ENCODE data around the gene DGCR2. TPM values are rescaled to one million over a fixed set of nuclear protein-coding genes. Genes with fewer than 3 reads are reported as not detected.

The DGCR2 gene
- total and polyA plus RNA-seq, 2 of the 4 experiments (the other 2 are of a cell fraction), result 17.2 to 35.4 TPM

DNA sequence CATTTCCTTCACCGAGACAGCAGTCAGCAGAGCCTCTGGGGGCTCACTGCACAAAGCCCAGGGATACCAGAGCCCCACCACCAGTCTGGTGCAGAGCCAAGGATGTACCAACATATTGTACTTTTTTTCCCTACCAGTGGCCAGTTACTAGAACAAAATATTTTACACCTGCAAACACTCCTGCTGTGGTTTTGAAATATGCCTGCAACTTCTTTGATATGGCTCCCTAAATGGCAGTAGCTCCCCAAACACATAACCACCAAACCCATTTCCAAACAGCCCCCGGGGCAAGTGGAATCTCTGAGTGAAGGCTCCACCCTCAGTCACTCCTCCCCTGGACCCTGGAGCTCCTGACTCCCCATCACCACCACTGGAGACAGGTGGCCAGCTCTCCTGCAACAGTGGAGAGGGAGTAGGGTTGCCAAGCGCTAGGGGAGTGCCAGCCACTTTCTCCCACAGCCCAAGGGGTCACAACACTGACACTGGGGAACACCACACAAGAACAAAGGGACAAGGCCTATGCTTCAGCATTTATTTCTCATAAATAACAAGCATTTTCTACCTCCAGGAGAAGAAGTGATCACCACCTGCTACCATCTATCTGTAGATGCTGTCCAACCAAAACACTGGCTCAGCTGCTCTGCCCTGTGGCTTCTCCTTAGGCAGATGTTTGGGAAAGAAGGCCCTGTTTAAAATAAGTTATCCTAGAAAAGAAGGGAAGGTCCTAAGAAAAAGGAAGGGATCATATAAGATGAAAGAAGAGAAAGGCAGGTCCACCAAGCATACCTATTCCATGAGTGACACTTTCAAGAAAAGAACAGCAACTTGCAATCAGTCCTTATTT is 15.1 kb downstream of the DGCR2 start:
- H4K5ac ChIP-seq (ENCODE audit: low read depth, low read length), result no peak overlapping the region
- H3K79me1 ChIP-seq (ENCODE audit: low read depth in 1 of 2, low read length in 2 of 2), result peaks cover 19 to 84% of the 10 kb centered on the region in 2 experiments
- H4K91ac ChIP-seq (ENCODE audit: insufficient read depth, low read depth, low read length), result no peak overlapping the region
- WGBS, 2 experiments (ENCODE audit: extremely low coverage in 2 of 2, insufficient read length in 1 of 2), result 75% methylated on average over 1 of the region's 3 CpGs; no CpG with 5 or more reads in 1 of the 2 experiments
- peaks cover 29% of the 10 kb centered on the region for H3K9me1 ChIP-seq (ENCODE audit: insufficient read depth, low read length)
- peaks cover 23% of the 10 kb centered on the region for H3K4me1 ChIP-seq (ENCODE audit: control insufficient read depth, insufficient read depth, low read length)
- H3K9ac ChIP-seq (ENCODE audit: low read depth, low read length), result no peak overlapping the region
- in situ Hi-C loops (cut with MboI; ENCODE audit: low sequenced_read_pairs), result no loop called here
- no peak overlapping the region for H2BK120ac ChIP-seq (ENCODE audit: low read depth, low read length)
- no peak overlapping the region for H2AK5ac ChIP-seq (ENCODE audit: low read depth, low read length)
- H3K36me3 ChIP-seq (ENCODE audit: control insufficient read depth, insufficient read depth, low read length), result no peaks in the 10 kb centered on the region
- no peak overlapping the region for H3K4me2 ChIP-seq (ENCODE audit: low read depth, low read length)
- intact Hi-C loops (cut with micrococcal nuclease), result no loop called here
- ChIA-PET CTCF (no interaction called here), POLR2A (ENCODE audit: unreplicated experiment) (no interaction called here)
- H3K4ac ChIP-seq (ENCODE audit: low read depth, low read length), result no peak overlapping the region
- dilution Hi-C loops (cut with HindIII; ENCODE audit: low sequenced_read_pairs, unreplicated experiment), result no loop called here
- no peak overlapping the region for H2BK15ac ChIP-seq (ENCODE audit: low read depth, low read length)
- DNase-seq, result no peak
- no peak overlapping the region for H2BK20ac ChIP-seq (ENCODE audit: low read depth, low read length)
- H2AK9ac ChIP-seq (replicated peaks; ENCODE audit: low read depth, low read length, poor library complexity), result no peak overlapping the region
- no TSS peak for BruUV-seq (replicated peaks)
- no peaks in the 10 kb centered on the region for H3K27me3 ChIP-seq (ENCODE audit: control insufficient read depth, insufficient read depth, low read length)
- H3K9me3 ChIP-seq (ENCODE audit: control insufficient read depth, insufficient read depth, low read length), result no peaks in the 10 kb centered on the region
- H3K23ac ChIP-seq (ENCODE audit: low read depth, low read length), result no peak overlapping the region
- H3K18ac ChIP-seq (ENCODE audit: low read depth, low read length), result no peak overlapping the region
- TF ChIP-seq NFE2L2 (IDR thresholded peaks at IDR 0.05; ENCODE audit: low read depth, low read length) (no peak), FOS (IDR thresholded peaks at IDR 0.05; ENCODE audit: low read depth, low read length) (no peak), RCOR1 (IDR thresholded peaks at IDR 0.05; ENCODE audit: insufficient replicate concordance, low read length) (no peak), CEBPB (IDR thresholded peaks at IDR 0.05; ENCODE audit: low read depth, low read length) (no peak)
- no peak overlapping the region for H3K14ac ChIP-seq (replicated peaks; ENCODE audit: low read depth, low read length)
- H3K56ac ChIP-seq (ENCODE audit: extremely low read depth, insufficient read depth, low read length), result no peak overlapping the region
- H2BK5ac ChIP-seq (ENCODE audit: low read depth, low read length, poor library complexity, severe bottlenecking), result no peak overlapping the region
- H4K8ac ChIP-seq (ENCODE audit: low read depth in 2 of 2, low read length in 2 of 2), result no peak overlapping the region
- no peak overlapping the region for H3K4me3 ChIP-seq (ENCODE audit: insufficient read depth, low read depth, low read length)
- H3K27ac ChIP-seq (ENCODE audit: insufficient read depth, low read length), result no peak overlapping the region
- ATAC-seq (ENCODE audit: low read depth), result no peak
- H4K20me1 ChIP-seq (ENCODE audit: insufficient read depth, low read length), result peaks cover 88% of the 10 kb centered on the region
- H2AFZ ChIP-seq (replicated peaks; ENCODE audit: low read length, poor library complexity), result no peak overlapping the region

Measured in IMR-90 (cell line).